ENCODE data around the gene ANAPC4. TPM values are rescaled to one million over a fixed set of nuclear protein-coding genes. Genes with fewer than 3 reads are reported as not detected.
"Not testable (repeated sequence)": the region's sequence is repeated elsewhere in the genome, so short reads cannot be mapped to it uniquely, and the experiment has no call there.

ANAPC4 gene, protein sequence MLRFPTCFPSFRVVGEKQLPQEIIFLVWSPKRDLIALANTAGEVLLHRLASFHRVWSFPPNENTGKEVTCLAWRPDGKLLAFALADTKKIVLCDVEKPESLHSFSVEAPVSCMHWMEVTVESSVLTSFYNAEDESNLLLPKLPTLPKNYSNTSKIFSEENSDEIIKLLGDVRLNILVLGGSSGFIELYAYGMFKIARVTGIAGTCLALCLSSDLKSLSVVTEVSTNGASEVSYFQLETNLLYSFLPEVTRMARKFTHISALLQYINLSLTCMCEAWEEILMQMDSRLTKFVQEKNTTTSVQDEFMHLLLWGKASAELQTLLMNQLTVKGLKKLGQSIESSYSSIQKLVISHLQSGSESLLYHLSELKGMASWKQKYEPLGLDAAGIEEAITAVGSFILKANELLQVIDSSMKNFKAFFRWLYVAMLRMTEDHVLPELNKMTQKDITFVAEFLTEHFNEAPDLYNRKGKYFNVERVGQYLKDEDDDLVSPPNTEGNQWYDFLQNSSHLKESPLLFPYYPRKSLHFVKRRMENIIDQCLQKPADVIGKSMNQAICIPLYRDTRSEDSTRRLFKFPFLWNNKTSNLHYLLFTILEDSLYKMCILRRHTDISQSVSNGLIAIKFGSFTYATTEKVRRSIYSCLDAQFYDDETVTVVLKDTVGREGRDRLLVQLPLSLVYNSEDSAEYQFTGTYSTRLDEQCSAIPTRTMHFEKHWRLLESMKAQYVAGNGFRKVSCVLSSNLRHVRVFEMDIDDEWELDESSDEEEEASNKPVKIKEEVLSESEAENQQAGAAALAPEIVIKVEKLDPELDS
- 4.7 TPM for polyA plus RNA-seq (2012; ENCODE audit: insufficient read depth, insufficient read length, low read depth)

DNA sequence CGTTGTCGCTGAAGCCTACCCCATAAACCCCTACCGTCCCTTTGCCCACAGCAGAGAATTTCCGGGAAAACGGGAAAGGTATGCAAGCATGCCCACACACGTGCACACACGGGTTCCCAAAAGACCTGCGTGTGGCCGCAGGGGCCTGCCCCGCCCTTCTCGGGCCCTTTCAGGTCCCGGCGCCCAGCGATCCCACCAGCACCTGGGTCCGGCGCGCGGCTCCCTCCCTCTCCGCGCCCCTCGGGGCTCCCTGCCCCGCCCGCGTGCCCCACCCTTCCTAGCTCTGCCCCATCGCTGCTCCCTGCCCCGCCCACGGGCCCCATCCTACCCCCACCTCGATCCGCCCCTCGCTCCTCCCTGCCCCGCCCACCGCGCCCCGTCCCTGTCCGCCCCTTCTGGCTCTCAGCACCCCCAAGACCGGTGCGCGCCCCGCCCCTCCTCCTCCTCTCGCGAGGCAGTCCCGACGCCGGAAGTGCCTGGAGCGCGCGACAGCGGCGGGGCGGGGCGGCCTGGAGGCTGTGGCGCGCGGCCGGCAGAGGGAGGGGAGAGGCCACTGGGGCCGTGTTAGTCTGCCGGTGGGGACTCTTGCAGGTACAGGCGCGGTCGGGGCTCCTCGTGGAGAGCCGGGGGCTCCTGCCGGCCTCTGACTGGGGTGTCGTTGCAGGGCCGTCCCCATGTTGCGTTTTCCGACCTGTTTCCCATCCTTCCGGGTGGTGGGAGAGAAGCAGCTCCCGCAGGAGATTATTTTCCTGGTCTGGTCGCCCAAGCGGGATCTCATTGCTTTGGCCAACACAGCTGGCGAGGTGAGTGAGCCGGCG, at the start of gene ANAPC4:
Gene ANAPC4 (plus strand): TSS at position 510 of the 818 bp plus-strand sequence. CDS start 165 bp downstream, at position 675.
- TF ChIP-seq, protein P1, sequence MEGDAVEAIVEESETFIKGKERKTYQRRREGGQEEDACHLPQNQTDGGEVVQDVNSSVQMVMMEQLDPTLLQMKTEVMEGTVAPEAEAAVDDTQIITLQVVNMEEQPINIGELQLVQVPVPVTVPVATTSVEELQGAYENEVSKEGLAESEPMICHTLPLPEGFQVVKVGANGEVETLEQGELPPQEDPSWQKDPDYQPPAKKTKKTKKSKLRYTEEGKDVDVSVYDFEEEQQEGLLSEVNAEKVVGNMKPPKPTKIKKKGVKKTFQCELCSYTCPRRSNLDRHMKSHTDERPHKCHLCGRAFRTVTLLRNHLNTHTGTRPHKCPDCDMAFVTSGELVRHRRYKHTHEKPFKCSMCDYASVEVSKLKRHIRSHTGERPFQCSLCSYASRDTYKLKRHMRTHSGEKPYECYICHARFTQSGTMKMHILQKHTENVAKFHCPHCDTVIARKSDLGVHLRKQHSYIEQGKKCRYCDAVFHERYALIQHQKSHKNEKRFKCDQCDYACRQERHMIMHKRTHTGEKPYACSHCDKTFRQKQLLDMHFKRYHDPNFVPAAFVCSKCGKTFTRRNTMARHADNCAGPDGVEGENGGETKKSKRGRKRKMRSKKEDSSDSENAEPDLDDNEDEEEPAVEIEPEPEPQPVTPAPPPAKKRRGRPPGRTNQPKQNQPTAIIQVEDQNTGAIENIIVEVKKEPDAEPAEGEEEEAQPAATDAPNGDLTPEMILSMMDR (IDR thresholded peaks at IDR 0.05; ENCODE audit: low read depth, low read length), result no peak
- no peaks in the 10 kb centered on the region; the same call in 1 of the 2 replicates for H3K9me3 ChIP-seq
- H3K27me3 ChIP-seq, result no peaks in the 10 kb centered on the region
- H3K4me3 ChIP-seq (ENCODE audit: low read depth, low read length), result peak within 1 kb of the TSS; percentile 93
- H3K4me1 ChIP-seq, result no peaks in the 10 kb centered on the region
- peak; percentile 96 for DNase-seq
- no peaks in the 10 kb centered on the region for H3K36me3 ChIP-seq

DNA sequence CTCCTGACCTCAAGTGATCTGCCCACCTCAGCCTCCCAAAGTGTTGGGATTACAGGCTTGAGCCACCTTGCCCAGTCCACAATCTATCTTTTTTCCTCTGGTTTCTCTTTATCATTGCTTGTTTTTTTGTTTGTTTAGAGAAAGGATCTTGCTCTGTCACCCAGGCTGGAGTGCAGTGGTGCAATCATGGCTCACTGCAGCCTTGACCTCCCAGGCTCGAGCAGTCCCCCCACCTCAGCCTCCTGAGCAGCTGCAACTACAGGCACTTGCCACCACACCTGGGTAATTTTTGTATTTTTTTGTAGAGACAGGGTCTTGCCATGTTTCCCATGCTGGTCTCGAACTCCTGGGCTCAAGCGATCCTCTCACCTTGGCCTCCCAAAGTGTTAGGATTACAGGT, 48.6 kb upstream of the ANAPC4 start:
- H3K27me3 ChIP-seq; H3K4me3 ChIP-seq (ENCODE audit: low read depth, low read length); DNase-seq; H3K4me1 ChIP-seq; H3K36me3 ChIP-seq; H3K9me3 ChIP-seq: not testable (repeated sequence)

DNA sequence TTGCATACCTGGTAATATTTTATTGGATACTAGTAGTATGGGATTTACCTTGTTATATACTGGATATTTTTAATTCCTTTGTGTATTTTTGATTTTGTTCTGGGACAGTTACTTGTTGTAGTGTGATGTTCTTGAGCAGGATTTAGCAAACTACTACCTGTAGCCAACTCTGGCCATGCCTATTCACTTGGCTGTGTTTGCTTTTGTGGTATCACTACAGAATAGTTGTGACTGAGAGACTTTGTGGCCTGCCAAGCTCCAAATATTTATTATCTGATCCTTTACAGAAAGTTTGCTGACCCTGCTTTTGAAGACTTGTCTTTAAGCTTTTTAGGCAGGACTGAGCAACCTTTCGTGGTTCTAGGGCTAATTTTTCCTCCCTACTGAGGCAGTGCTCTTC, 46.7 kb upstream of the ANAPC4 start:
- TF ChIP-seq, protein P1 (IDR thresholded peaks at IDR 0.05; ENCODE audit: low read depth, low read length), result no peak
- H3K4me3 ChIP-seq (ENCODE audit: low read depth, low read length), result no peak overlapping the region
- H3K27me3 ChIP-seq, result no peaks in the 10 kb centered on the region
- DNase-seq, result no peak
- no peaks in the 10 kb centered on the region for H3K4me1 ChIP-seq
- H3K9me3 ChIP-seq, result no peaks in the 10 kb centered on the region
- no peaks in the 10 kb centered on the region for H3K36me3 ChIP-seq

DNA sequence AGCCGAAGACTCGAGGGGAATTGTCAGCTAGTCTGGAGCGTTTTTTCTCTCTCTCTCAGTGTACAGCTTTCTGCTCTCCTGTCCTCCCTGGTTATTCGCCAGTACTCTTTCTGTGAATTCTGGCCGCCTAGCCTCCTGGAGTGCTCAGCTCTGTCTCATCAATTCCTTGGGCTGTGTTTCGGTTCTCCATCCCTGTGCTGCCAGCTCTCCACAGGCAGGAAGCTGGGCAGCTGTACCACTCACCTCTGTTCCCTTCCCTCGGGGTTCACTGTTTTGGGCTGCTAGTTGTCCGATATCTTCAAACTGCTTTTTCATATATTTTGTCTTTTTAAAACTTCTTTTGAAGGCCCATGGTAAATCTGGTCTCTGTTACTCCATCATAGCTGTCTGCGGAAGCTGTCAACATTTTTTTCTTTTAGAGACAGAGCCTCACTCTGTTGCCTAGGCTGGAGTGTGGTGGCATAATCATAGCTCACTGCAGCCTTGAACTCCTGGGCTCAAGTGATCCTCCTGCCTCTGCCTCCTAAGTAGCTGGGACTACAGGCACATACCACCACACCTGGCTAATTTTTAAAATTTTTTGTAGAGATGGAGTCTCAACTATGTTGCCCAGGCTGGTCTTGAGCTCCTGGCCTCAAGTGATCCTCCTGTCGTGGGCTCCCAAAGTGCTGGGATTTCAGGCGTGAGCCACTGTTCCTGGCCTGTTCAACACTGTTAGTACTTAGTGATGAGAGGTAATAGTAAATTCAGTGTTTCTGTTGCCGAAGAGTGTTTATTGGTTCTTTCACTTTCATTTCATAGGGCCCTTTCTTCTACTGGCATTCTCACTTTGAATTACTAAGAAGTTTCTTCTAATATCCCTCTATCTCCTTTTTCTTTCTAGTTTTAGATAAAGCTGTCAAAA, 45.9 kb upstream of the ANAPC4 start:
- no peaks in the 10 kb centered on the region for H3K27me3 ChIP-seq
- no peak for DNase-seq
- TF ChIP-seq, protein P1 (IDR thresholded peaks at IDR 0.05; ENCODE audit: low read depth, low read length), result no peak
- H3K4me1 ChIP-seq, result no peaks in the 10 kb centered on the region
- no peaks in the 10 kb centered on the region for H3K9me3 ChIP-seq
- H3K4me3 ChIP-seq (ENCODE audit: low read depth, low read length), result no peak overlapping the region
- H3K36me3 ChIP-seq, result no peaks in the 10 kb centered on the region

DNA sequence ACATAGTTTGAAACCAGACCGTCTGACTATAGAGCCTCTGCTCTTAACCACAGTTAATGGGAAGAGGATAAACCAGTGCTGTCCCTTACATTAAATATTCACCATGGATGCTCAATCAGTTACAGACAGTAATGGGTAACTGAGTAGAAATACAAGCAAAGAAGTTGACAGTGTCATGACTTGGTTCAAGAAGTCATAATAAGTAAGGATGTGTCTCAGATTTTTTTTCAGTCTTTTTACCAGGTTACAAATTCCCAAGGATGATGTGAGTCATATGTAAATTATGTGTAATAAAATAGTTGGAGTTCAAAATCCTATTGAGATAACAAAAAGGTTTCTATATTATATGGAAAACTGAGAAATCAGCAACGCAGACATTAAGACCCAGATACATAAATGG, 33.4 kb upstream of the ANAPC4 start:
- DNase-seq, result no peak
- Histone ChIP-seq H3K4me1 (no peaks in the 10 kb centered on the region), H3K9me3 (no peaks in the 10 kb centered on the region), H3K27me3 (no peaks in the 10 kb centered on the region), H3K36me3 (peaks cover 3% of the 10 kb centered on the region; the same call in 1 of the 2 replicates), H3K4me3 (ENCODE audit: low read depth, low read length) (no peak overlapping the region)
- TF ChIP-seq, protein P1 (IDR thresholded peaks at IDR 0.05; ENCODE audit: low read depth, low read length), result no peak
